Testis (tissue), 2 donors: Measurements from ENCODE around the gene AFG1L.

Source experiments
- POLR2A ChIP-seq: fragments of 450-650 bp; IDR thresholded peaks from one replicate; pipeline ENCODE4 v1.6.1; 2017; ENCODE audit warnings: antibody characterized with exemption, mild to moderate bottlenecking, moderate library complexity
- TF ChIP-seq, protein P1 (sequence below), 3 experiments: fragments of 450-650 bp in 2 of 3; fragments of 200-600 bp in 1 of 3; sonication (generic) in 1 of 3; IDR thresholded peaks; one replicate each; pipeline ENCODE4 v1.5.1; 2016 to 2019; ENCODE audit warnings: antibody characterized with exemption in 3 of 3, mild to moderate bottlenecking in 2 of 3, moderate library complexity in 1 of 3

DNA sequence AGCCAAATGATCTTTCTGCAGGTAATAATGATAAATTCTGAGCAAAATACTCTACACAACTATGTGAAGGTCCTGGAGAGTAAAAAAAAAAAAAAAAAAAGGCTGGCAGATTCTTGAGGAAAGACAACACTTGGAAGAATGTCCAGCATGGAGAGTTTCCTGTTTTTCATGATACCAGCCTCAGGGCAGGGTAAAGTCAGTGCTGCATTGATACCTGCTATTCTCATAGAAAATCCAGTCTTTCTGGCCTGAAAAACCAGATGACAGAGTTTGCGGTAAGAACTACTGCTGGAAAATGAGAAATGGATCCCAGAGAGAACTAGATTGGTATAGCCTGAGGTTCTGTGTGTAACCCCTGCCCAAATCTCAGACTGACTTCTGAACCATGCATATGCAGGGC is 89.1 kb downstream of the AFG1L start:
- TF ChIP-seq, protein P1, sequence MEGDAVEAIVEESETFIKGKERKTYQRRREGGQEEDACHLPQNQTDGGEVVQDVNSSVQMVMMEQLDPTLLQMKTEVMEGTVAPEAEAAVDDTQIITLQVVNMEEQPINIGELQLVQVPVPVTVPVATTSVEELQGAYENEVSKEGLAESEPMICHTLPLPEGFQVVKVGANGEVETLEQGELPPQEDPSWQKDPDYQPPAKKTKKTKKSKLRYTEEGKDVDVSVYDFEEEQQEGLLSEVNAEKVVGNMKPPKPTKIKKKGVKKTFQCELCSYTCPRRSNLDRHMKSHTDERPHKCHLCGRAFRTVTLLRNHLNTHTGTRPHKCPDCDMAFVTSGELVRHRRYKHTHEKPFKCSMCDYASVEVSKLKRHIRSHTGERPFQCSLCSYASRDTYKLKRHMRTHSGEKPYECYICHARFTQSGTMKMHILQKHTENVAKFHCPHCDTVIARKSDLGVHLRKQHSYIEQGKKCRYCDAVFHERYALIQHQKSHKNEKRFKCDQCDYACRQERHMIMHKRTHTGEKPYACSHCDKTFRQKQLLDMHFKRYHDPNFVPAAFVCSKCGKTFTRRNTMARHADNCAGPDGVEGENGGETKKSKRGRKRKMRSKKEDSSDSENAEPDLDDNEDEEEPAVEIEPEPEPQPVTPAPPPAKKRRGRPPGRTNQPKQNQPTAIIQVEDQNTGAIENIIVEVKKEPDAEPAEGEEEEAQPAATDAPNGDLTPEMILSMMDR (IDR thresholded peaks at IDR 0.05): no peak
- no peak for TF ChIP-seq POLR2A
